GM13976 (cell line): Measurements from ENCODE around the gene RCN1.

ENCODE experiments used
- DNase-seq: peaks from one replicate; pipeline ENCODE4 v3.0.0; 2012; ENCODE audit warnings: low spot score
- in situ Hi-C: fragments of 300-500 bp; cut with MboI; formaldehyde crosslinking; loops from one replicate; pipeline ENCODE4 v1.12.0; 2022; ENCODE audit warnings: low sequenced_read_pairs, mixed read lengths, inconsistent platforms; ENCODE audit not compliant: unreplicated experiment
- TF ChIP-seq, protein P1 (sequence below): IDR thresholded peaks from 2 replicates; pipeline ENCODE4 v1.5.1; 2012; ENCODE audit warnings: borderline replicate concordance, mild to moderate bottlenecking; ENCODE audit not compliant: insufficient read depth; ENCODE audit errors: extremely low read depth, missing control alignments, control extremely low read depth

RCN1 gene

GRCh38 chr11:32152821-32153220 lies 61.9 kb downstream of the RCN1 start:
- DNase-seq = no peak
- TF ChIP-seq, protein P1, sequence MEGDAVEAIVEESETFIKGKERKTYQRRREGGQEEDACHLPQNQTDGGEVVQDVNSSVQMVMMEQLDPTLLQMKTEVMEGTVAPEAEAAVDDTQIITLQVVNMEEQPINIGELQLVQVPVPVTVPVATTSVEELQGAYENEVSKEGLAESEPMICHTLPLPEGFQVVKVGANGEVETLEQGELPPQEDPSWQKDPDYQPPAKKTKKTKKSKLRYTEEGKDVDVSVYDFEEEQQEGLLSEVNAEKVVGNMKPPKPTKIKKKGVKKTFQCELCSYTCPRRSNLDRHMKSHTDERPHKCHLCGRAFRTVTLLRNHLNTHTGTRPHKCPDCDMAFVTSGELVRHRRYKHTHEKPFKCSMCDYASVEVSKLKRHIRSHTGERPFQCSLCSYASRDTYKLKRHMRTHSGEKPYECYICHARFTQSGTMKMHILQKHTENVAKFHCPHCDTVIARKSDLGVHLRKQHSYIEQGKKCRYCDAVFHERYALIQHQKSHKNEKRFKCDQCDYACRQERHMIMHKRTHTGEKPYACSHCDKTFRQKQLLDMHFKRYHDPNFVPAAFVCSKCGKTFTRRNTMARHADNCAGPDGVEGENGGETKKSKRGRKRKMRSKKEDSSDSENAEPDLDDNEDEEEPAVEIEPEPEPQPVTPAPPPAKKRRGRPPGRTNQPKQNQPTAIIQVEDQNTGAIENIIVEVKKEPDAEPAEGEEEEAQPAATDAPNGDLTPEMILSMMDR = no peak
- in situ Hi-C loops = loop anchor here (25.0 kb wide), 1 partner anchor 766 kb away; no protein-coding TSS in a partner anchor

GRCh38 chr11:32153747-32154146 lies 62.9 kb downstream of the RCN1 start:
- in situ Hi-C loops = loop anchor here (25.0 kb wide), 1 partner anchor 766 kb away; no protein-coding TSS in a partner anchor
- no peak for DNase-seq
- TF ChIP-seq, protein P1 = no peak

DNA sequence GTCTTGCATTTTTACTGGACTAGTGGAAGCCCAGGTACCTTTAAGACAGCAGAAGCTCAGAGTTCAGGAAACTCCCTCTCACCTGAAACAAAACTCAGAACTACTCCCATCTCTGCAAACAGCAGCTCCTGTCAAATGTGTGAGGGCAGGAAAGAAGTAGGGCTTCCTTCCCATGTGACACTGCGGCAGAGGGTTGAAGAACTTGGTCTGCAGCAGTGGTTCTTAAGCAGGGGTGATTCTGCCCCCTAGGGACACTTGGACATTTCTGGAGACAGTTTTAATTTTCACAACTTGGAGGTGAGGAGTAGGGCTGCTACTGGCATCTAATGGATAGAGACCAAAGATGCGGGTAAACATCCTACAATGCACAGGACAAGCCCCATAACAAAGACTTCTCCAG lies 63.4 kb downstream of the RCN1 start:
- DNase-seq = no peak
- in situ Hi-C loops = loop anchor here (25.0 kb wide), 1 partner anchor 767 kb away; no protein-coding TSS in a partner anchor
- TF ChIP-seq, protein P1 = no peak
